Progenitor cell of endocrine pancreas (in vitro differentiated cells): ENCODE measurements around the gene MERTK. TPM values are rescaled to one million over a fixed set of nuclear protein-coding genes. Genes with fewer than 3 reads are reported as not detected.

Experiments
- DNase-seq: peaks from one replicate; pipeline ENCODE4 v3.0.0; 2021; ENCODE audit warnings: low spot score; ENCODE audit not compliant: unreplicated experiment
- H3K27ac Mint-ChIP-seq: 2 replicates; pipeline ENCODE4 v1.8.0; 2021; ENCODE audit warnings: mild to moderate bottlenecking, moderate library complexity, mixed read lengths
- H3K27me3 Mint-ChIP-seq: 2 replicates; pipeline ENCODE4 v1.8.0; 2021; ENCODE audit warnings: mixed read lengths
- H3K36me3 Mint-ChIP-seq: 2 replicates; pipeline ENCODE4 v1.8.0; 2022; ENCODE audit warnings: mixed read lengths; ENCODE audit not compliant: insufficient read depth
- H3K4me1 Mint-ChIP-seq: 2 replicates; pipeline ENCODE4 v1.8.0; 2021; ENCODE audit warnings: low read depth, mixed read lengths
- H3K4me3 Mint-ChIP-seq: 2 replicates; pipeline ENCODE4 v1.8.0; 2021; ENCODE audit warnings: low read depth, mild to moderate bottlenecking, moderate library complexity, mixed read lengths
- H3K9me3 Mint-ChIP-seq: 2 replicates; pipeline ENCODE4 v1.8.0; 2021; ENCODE audit warnings: low read depth, mixed read lengths
- total RNA-seq: library from RNA; stranded (reverse); gene quantifications from 2 replicates; pipeline ENCODE4 v1.2.1, GENCODE V29; 2021
- TF ChIP-seq, protein P1 (sequence below): fragments of 200-600 bp; sonication (generic); IDR thresholded peaks from one replicate; pipeline ENCODE4 v1.5.0; 2021; ENCODE audit warnings: antibody characterized with exemption, mild to moderate bottlenecking; ENCODE audit not compliant: unreplicated experiment

Gene MERTK
- total RNA-seq, 1 donor from 2014 or later, result 20.1 TPM

DNA sequence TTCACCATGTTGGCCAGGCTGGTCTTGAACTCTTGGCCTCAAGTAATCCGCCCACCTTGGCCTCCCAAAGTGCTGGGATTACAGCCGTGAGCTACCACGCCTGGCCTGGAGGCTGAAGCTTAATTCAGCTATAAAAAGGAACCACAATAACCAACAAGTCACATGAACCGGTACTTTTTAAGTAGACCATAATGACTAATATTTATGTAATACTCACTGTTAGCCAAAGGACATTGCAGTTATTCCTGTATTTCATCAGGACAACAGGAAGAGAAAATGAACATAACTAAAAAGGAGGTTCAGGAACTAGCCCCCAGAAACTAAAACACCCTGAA is 107.6 kb downstream of the MERTK start:
- TF ChIP-seq, protein P1, sequence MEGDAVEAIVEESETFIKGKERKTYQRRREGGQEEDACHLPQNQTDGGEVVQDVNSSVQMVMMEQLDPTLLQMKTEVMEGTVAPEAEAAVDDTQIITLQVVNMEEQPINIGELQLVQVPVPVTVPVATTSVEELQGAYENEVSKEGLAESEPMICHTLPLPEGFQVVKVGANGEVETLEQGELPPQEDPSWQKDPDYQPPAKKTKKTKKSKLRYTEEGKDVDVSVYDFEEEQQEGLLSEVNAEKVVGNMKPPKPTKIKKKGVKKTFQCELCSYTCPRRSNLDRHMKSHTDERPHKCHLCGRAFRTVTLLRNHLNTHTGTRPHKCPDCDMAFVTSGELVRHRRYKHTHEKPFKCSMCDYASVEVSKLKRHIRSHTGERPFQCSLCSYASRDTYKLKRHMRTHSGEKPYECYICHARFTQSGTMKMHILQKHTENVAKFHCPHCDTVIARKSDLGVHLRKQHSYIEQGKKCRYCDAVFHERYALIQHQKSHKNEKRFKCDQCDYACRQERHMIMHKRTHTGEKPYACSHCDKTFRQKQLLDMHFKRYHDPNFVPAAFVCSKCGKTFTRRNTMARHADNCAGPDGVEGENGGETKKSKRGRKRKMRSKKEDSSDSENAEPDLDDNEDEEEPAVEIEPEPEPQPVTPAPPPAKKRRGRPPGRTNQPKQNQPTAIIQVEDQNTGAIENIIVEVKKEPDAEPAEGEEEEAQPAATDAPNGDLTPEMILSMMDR, result no peak
- DNase-seq, result no peak
- Mint-ChIP-seq H3K4me1 (no peaks in the 10 kb centered on the region), H3K9me3 (no peaks in the 10 kb centered on the region), H3K4me3 (no peak overlapping the region), H3K27me3 (no peaks in the 10 kb centered on the region), H3K27ac (no peak overlapping the region), H3K36me3 (peaks cover 15% of the 10 kb centered on the region)

DNA sequence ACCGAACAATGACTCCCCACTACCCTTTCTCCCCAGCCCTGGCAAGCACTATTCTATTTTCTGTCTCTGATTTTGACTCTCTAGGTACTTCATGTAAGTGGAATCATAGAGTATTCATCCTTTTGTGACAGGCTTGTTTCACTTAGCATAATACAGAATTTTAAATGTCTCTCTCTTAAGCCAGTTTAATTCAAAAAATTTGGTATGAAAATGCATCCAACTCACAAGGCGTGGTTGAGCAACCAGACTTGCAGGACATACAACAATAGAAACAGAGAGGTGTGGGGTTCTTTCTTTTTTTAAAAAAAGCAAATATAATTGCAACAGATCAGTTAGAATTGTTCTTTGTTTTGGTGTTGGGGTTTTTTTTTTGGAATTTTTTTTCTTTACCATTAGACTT is 109.1 kb downstream of the MERTK start:
- TF ChIP-seq, protein P1, result no peak
- Mint-ChIP-seq H3K36me3 (peaks cover 21% of the 10 kb centered on the region), H3K9me3 (no peaks in the 10 kb centered on the region), H3K27ac (no peak overlapping the region), H3K27me3 (no peaks in the 10 kb centered on the region), H3K4me3 (no peak overlapping the region), H3K4me1 (no peaks in the 10 kb centered on the region)
- no peak for DNase-seq

DNA sequence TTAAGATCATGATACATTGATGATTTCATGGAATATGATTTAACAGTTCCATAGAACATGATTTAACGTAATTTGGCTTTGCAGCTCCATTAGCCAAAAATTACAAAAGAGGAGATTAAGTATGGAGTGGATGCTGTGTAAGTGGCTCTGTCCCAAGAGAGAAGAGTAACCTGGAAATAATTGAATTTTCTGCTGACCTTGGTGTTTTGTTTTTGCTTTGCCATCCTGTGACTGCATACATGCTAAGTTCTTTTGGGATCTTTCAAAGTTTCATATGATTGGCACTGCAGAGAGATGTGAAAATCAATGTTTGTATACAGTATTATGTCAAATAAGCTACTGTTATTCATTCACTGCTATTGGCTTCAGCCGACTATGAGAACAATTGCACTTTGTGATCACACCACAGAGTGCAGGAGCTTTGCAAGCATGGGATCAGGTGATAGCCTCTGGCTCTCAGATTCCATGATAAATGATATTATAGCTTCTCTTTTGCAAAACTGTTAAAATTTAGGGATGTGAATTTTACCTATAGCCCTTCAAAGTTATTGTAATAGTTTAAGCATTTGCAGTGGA is 110.6 kb downstream of the MERTK start:
- H3K9me3 Mint-ChIP-seq, result no peaks in the 10 kb centered on the region
- H3K36me3 Mint-ChIP-seq, result peaks cover 20% of the 10 kb centered on the region
- H3K27me3 Mint-ChIP-seq, result no peaks in the 10 kb centered on the region
- TF ChIP-seq, protein P1, result no peak
- no peak overlapping the region for H3K27ac Mint-ChIP-seq
- H3K4me1 Mint-ChIP-seq, result no peaks in the 10 kb centered on the region
- H3K4me3 Mint-ChIP-seq, result no peak overlapping the region
- DNase-seq, result no peak

DNA sequence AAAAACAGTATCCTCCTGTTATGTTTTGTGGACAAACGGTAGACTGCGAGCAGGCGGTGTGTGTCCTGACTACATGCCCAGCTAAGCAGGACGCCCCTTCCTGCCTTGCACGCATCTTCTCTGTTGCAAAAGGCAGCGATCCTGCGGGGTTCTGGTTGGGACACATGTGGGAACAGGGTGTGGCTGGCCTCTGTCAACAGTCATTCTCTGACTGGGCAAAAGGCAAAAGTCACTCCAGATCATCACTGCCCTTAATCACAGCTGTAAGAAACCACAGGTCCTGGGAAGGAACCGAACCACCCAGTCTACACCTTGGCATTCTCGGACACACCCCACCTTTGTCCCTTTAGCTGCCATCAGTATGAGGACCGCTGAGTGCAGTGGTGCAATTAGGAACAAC is 112.3 kb downstream of the MERTK start:
- no peaks in the 10 kb centered on the region for H3K4me1 Mint-ChIP-seq
- no peak overlapping the region for H3K4me3 Mint-ChIP-seq
- DNase-seq, result no peak
- no peaks in the 10 kb centered on the region for H3K27me3 Mint-ChIP-seq
- TF ChIP-seq, protein P1, result no peak
- no peaks in the 10 kb centered on the region for H3K9me3 Mint-ChIP-seq
- H3K27ac Mint-ChIP-seq, result no peak overlapping the region
- peaks cover 27% of the 10 kb centered on the region for H3K36me3 Mint-ChIP-seq

DNA sequence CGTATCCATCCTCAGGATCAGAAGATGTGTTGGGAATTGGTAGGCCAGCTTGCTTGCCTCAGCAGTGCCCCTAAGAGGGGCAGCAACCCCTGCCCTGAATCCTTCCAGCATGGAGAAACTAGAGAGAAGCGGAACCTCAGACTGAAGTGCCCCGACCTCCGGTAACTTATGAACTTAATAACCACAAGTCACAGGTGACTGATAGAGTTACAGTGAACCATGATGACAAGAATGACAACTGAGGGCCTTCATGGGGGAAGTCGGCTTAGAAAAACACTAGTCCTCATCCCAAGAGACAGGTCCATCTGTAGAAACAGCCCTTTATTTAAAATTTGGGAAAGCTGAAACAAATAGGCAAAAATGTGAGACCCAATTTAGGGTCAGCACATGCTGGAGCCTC is 114.1 kb downstream of the MERTK start:
- H3K9me3 Mint-ChIP-seq, result no peaks in the 10 kb centered on the region
- no peaks in the 10 kb centered on the region for H3K4me1 Mint-ChIP-seq
- H3K4me3 Mint-ChIP-seq, result no peak overlapping the region
- DNase-seq, result no peak
- H3K27me3 Mint-ChIP-seq, result no peaks in the 10 kb centered on the region
- H3K36me3 Mint-ChIP-seq, result peaks cover 33% of the 10 kb centered on the region
- TF ChIP-seq, protein P1, result no peak
- no peak overlapping the region for H3K27ac Mint-ChIP-seq
